ENCODE measurements around the gene NDEL1.

Gene NDEL1

DNA sequence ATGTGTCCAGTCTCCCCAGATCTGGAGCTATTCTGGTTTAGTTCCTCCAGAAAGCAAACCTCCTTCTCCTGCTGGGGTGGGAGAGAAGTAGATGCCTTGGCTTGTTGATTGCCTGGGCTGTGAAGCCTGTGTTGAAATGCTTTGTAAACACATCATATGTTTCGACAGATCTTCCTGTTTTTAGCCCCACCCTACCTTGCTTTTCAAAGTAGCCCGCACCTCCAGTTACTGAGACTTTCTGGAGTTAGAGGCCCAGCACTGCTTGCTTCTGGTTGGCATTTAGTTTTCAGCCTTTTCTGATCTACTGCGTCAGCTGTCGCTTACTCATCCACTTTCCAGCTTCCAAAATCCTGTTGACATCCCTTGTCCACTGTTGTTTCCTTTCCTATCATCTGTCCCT is 17.9 kb upstream of the NDEL1 start:
- no peak for DNase-seq (ENCODE audit: low read depth)

DNA sequence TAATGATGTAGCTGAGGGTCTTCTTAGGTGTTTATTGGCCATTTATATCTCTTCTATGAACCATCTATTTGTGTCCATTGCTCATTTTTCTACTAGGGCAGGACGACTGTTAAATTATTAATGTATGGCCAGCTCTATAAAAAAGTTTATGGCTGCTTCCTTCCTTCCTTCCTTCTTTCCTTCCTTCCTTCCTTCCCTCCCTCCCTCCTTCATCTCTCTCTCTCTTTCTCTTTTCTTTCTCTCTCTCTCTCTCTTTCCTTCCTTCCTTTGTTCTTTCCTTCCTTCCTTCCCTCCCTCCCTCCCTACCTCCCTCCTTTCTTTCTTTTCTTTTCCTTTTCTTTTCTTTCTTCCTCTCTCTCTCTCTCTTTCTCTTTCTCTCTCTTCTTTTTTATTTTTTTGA is 17.2 kb upstream of the NDEL1 start:
- DNase-seq (ENCODE audit: low read depth), result no peak

DNA sequence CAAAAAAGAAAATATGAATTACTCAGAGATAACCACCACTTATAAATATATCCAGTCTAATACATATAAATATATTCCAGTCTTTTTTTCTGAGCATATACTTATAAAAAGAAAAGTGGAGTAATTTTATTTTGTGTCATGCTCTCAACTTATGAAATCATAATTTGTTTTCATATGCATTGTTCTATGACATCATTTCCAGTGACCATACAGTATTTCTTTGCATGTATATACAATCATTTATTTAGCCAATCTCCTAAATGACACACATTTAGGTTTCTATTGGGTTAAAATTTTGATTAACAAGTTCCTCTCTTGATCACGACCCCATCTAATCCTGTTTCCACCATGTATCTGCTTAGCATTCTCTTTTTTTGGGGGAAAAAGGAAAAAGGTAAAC is 16.4 kb upstream of the NDEL1 start:
- no peak for DNase-seq (ENCODE audit: low read depth)

DNA sequence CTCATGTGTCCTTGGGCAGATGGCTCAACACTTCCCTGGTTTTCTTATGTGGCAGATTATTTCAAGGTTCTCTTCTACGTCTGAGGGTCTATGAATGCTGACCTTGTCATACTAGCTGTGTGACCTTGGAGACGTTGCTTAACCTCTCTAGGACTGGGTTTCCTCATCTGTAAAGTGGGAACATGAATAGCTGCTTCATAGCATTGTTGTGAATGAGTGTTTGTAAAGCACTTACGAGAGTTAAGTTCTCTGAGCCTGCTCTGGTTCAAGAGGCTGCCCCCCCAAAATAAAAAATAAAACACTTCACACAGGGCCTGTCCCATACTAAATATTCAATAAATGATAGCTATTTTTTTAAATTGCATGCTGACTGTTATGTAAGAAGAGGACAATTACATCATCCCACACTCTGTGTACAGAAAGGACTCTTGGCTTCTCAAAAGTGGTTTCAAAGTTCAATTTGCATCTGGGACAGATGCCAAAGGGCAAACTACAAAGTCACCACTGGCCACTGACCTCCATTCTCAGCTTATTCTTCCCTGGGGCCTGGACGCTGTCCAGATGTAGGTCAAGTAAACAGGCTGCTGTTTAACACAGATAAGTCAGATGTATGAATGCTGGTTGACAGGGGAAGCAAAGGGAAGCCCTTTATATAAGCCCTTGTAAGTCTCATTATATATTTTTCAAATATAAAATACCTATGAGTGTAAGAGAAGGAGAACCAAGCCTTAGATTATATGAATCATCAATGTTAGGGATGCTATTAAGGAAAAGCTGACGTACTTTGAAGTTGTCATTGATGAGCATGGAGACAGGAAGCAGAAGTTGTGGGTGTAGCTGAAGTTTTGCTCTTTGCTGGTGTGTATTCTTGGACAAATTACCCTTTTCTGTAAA is 15.4 kb upstream of the NDEL1 start:
- peak; percentile 78 for DNase-seq (ENCODE audit: low read depth)

DNA sequence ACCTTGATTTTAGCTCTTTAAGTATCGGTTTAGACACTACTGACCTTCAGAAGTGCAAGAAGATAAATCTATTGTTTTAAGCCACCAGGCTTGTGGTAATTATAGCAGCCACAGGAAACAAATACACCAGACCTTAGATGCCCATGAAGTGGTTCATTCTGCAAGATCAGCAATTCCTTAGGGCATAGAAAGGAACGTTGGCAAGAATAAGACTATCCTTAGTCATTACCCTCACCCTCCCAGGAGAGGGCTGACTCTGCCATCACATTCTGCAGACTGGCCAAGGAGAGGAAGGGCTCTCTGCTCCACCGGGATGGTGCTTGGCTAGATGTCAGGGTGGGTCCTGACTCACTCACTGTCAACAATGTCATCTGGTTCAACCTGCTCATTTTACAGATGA is 14.1 kb upstream of the NDEL1 start:
- no peak for DNase-seq (ENCODE audit: low read depth)

DNA sequence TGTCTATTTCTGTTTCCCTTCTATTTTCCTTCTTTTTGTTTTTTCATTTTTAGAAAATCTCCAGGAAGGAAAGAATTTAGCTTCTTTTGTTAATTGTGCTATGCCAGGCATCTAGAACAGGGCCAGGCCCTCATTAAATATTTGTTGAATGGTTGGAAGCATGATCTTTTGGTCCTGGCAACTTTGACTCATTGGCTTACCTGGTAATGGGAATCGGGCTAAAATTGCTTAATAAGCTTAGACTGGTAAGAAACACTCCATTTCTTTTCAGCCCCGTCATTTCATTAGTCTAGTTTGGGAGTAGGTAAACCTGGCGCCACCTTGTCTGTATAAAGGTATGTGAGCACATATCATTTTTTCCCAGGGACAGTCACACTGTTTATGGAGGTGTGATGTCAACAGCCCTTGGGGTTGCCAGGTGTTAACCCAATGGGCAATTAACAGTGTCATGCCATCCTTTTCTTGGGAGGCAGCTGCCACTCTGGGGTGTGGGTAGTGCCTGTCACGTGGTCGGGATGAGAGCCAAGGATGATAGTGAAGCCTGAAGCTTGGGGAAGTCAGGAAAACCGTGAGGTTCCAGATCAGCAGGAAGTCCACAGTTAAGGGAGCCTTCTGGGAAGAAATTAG is 9.5 kb upstream of the NDEL1 start:
- DNase-seq (ENCODE audit: low read depth), result no peak

DNA sequence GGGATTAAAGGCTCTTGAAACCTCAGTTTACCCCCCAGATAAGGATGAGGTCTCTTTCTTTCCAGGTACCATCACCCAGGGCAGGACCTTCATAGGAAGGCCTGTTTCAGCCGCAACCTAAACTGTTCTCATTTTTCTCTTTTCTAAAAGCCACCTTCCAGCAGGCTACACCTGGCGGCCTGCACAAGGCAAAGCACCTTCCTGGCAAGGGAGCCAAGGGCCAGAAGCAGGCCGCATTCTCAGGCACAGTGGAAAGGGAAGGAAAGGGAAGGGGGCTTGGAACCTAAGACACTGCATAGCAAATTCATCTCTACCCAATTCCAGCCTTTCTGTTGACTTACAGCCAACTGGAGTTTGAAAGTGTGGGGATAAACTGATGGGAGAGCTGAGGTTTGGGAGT is 8.9 kb upstream of the NDEL1 start:
- DNase-seq (ENCODE audit: low read depth), result no peak

DNA sequence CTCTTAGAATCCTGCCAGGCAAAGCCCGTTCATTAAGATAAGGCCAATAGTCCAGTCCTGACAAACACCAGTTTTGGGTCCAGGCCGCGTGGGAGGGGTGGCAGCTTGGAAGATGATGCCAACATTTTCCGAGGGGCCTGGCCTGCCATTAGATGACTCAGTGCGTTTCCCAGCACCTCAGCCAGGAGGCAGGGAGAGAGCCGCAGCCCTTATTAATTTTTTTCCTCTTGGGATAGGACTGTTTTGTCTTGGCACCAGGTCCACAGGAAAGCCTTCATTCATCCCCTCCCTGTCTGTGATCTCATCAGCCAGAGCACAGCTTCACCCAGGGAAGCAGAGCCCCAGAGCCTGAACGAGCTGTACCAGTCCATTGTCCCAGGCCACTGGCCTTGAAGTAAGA is 4.7 kb upstream of the NDEL1 start:
- DNase-seq (ENCODE audit: low read depth), result no peak

DNA sequence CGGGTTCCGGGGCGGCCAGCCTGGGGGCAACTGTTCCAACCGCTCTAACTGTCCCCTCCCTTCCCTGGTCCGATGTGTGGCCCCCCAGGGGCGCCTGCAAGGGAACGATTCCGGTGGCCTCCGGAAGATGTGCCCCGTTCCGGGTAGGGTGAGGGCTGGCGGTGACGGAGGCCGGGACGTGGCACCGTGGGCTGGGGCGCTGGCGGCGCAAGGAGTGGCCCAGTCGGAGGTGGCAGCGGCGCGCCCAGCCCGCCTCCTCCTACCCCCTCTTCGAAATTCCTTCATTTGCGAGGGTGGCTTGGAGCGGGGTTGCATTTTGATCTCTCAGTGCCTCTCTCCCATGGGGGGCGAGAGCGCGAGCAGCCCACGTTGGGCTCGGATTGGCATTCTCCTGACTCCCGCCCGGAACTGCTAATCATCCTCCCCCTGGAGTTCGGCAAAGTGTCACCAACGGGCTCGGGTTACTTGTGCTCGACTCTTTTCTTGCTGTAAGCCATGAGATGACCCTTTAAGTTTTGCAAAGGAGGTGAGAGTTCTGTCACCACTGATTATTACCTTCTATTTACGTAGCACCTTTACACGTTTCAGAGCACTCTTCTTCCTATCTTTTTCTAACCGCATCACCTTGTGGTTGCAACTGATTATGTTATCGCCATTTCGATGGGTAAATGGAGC is 622 bp downstream of the NDEL1 start:
- DNase-seq (ENCODE audit: low read depth), result no peak

DNA sequence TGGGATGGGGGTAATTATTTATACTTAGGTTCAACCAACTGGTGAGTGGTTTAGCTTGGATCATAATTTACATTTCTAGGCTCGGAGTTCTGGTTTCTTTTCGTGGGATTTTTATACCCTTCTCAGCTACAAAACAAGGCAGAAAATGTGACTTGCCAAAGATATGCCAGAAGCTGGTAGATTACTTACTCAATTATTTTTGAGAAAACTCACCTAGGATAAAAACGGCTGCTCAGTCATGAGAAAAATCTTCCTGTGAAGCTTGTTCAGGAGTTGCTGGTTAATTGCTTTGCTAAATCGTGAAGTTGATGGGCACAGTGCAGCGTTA is 1.1 kb downstream of the NDEL1 start:
- DNase-seq (ENCODE audit: low read depth), result no peak

DNA sequence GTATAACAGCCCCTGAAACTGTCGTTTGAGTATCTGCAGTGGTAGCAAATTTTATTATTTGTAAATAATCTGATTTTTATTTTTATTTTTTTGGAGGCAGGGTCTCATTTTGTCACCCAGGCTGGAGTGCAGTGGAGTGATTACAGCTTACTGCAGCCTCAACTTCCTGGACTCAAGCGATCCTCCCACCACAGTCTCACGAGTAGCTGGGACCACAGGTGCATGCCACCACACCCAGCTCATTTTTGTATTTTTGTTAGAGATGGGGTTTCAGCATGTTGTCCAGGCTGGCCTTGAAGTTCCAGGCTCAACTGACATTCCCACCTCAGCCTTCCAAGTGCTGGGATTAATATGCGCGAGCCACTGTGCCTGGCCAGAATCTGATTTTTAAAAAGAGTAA is 2.8 kb downstream of the NDEL1 start:
- DNase-seq (ENCODE audit: low read depth), result no peak

DNA sequence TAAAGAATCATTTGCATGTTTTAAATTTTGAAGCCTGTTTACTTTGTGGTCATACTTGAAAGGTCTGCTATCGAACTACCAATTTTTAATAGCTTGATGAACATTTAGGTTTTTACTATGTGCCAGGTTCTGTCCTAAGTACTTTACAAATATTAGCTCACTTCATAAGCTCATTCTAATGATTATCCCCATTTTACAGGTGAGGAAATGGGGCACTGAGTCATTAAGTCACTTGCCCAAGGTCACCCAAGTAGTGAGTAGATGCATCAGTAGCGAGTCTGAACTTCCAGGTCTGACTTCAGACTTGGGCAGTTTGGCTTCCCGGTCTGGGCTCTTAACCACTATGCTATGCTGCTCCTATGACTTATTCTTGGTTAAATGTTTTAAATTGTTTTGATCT is 4.0 kb downstream of the NDEL1 start:
- DNase-seq (ENCODE audit: low read depth), result no peak

DNA sequence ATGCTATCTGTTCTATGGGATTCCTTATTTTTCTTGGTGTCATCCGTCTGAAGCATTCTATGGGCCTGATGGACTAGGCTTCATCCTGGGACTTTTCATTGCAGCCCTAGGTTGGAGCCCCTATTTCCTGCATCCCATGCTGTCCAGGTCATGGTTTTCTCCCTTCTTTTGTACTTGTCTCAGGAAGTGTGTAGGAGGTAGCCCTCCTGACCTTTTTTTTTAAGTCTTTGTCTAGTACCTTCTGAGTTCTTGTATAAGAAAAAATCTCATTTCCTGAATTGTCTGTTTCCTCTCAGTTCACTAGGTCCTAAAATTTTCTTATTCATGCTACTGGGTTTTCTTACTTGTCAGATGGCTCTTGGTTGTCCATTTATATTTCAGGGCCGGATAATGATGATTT is 6.0 kb downstream of the NDEL1 start:
- no peak for DNase-seq (ENCODE audit: low read depth)

DNA sequence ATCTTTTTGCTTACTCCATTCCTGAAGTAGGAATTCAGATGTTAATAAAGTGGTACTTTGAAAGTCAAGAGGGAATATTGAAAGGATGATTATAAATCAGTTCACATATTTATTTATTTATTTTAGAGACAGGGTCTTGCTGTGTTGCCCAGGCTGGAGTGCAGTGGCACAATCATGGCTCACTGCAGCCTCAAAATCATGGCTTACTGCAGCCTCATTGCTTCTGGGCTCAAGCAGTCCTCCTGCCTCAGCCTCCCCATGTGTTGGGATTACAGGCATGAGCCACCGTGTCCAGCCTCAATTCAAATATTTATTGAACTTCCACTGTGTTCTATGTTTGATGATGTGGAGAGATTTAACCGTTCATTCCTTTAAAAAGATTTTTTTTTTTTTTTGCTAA is 6.6 kb downstream of the NDEL1 start:
- DNase-seq (ENCODE audit: low read depth), result no peak

DNA sequence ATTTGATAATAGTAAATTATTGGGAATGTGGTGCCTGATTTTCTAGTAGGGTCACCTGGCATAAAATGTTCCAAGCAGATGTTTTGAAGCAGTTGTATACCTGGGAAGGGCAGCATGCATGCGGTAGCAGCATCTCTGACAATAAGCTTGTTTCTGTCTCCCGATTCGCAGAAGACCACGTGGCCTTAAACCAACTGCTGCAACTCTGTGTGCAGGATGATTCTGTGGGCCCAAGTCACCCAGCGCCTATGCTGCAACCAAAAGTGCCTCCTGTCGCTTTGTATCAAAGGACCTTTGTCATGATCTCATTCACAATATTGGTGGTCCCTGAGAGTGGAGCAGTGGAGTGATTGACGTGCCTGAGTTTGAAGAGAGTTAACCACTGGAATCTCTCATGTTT is 8.1 kb downstream of the NDEL1 start:
- no peak for DNase-seq (ENCODE audit: low read depth)

DNA sequence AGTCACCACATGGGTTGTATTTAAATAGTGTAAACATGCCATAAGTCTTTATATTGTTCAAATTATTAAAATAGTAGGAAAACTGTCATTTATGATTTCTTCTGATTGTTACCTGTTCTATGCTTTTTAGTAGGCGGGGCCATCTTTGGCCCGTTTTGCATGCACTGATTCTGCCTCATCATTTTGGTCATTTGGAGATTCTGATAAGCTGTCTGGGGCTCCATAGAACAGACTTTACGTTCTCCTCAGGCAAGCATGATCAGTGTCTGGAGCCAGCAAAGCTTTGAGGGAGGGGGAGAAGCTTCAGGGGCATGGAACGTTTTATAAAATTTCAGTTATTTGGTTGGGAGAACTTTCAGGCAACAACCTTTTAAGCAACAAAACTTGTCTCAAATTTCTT is 8.8 kb downstream of the NDEL1 start:
- no peak for DNase-seq (ENCODE audit: low read depth)

DNA sequence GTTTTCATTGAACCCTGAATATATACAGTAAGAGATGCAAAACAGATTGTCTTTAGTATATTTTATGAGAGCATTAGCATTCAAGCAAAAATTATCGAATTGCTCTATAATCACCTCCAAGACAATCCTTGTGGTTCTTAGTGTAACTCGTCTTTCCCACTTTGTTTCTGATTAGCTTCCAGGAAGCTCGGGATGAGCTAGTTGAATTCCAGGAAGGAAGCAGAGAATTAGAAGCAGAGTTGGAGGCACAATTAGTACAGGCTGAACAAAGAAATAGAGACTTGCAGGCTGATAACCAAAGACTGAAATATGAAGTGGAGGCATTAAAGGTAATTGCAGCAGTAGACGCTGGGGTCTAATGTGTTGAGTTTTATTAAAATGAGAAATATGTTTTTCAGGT is 9.9 kb downstream of the NDEL1 start:
- DNase-seq (ENCODE audit: low read depth), result no peak

DNA sequence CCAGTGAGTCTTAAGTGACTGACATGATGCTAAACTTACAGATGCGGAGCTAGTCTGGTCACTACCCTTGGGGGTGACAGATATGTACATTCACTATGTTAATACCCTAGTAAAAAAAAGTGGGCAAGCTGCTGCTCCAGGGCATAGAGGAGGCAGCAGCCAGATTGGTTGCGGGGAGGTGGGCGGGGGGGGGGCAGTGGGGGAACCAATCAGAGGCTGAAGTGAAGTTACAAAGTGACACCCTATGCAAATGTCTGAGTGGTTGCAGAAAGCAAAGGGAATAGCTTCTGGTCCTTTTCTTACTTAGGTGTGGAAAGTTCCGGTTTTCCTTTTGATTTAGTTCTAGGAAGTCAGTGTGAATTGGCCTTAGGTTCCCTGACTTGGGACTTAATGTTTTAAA is 12.1 kb downstream of the NDEL1 start:
- DNase-seq (ENCODE audit: low read depth), result no peak

DNA sequence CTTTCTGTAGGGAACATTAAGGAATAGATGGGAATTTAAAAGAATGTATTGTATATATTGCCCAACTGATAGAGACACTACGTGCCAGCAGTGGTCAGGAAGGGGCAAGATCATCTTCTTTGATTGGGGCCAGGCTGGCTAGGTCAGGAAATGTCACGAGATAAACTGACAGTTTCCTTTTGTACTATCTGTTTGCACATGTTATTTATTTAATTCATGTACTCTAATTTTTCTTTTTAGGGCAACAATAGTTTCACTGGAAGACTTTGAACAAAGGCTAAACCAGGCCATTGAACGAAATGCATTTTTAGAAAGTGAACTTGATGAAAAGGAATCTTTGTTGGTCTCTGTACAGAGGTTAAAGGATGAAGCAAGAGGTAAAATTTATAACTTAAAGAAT is 12.6 kb downstream of the NDEL1 start:
- DNase-seq (ENCODE audit: low read depth), result no peak

DNA sequence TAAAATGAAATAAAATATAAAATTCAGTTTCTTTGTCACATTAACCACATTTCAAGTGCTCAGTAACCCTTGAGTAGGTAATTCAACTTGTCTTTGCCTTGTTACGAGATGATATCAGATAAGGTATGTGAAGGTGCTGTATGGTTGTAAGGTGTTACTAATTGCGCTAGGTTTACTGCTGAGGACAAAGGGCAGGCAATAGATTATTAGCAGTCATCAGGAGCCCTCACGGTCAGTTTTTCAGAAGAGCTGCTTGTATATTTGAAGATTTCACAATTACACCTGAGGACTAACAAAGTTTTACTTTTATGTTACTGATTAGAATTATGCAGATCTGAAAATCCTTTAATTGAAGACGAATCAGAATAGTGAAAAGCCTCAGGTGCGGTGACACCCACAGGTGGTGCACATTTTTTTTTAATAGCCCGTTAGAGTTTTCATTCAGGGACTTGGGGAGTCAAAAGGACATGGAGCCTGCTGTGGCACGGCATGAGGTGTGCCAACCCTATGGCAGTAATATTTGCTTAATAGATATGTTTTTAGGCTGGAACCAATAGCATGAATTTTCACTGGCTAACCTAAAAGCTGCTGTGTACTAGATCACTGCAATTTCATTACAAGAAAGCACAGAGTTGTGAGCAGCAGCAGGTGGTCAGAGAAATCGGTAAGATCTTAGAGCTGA is 16.4 kb downstream of the NDEL1 start:
- no peak for DNase-seq (ENCODE audit: low read depth)

DNA sequence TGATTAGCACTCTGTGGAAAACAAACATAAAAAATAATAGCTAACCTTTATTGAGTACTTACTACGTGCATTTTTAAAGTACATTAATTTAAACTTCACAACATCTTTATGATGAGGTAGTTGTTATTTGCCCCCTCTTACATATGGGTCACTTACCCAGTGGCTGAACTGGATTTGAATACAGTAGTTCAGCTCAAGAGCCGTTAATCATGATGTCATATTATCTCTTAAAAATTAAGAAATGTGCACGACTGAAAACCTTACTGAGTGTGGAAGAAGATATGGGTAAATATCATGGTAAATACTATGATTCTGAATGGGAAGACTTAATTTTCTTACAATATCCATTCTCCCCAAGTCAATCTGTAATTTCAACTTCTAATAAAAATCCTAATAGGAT is 17.6 kb downstream of the NDEL1 start:
- DNase-seq (ENCODE audit: low read depth), result no peak

DNA sequence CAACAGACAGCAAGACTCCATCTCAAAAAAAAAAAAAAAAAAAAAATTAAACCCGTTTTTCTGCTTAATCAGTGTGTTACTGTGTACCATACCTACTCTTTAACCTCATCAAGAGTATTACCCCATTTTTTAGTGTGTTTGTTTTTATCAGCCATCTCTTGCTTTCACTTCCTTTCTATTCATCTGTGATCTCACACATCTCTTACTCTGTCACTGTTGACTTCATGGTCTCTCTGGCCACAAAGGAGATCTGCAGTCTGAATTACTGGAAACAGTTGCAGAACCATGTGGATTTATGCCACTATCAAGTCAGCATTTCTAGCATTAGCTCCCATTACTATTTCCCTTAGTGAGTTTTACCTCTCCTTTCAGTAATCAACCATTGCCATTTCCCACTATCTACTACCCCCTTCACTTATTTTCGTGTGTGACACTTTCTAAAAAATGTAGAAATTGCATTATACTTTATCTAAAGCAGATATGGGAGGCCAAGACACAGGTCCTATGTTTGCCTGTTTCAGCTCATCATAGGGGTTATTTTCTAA is 20.1 kb downstream of the NDEL1 start:
- DNase-seq (ENCODE audit: low read depth), result no peak

DNA sequence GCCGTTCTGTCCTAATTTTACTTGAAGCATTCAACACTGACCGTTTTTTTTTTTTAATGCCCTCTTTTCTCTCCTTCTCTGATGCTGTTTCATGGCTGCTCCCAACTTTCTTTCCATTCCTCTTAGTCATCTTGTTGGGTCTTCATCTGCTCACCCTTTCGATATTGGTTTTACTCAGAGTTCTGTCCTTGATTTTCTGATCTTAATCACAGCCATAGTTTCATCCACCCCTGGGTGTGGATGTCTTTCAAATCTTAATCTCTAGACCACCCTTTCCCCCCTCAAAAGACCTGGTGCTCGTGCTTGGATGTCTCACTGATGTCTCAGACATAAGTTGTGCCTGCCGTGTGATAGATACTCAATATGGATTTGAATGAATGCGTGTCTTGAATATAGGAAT is 22.4 kb downstream of the NDEL1 start:
- no peak for DNase-seq (ENCODE audit: low read depth)
